ENCODE results near the gene BTBD9. TPM values are rescaled to one million over a fixed set of nuclear protein-coding genes. Genes with fewer than 3 reads are reported as not detected.

BTBD9 gene
- total RNA-seq, 2 donors from 2014 or later = 14.2 to 18.2 TPM

DNA sequence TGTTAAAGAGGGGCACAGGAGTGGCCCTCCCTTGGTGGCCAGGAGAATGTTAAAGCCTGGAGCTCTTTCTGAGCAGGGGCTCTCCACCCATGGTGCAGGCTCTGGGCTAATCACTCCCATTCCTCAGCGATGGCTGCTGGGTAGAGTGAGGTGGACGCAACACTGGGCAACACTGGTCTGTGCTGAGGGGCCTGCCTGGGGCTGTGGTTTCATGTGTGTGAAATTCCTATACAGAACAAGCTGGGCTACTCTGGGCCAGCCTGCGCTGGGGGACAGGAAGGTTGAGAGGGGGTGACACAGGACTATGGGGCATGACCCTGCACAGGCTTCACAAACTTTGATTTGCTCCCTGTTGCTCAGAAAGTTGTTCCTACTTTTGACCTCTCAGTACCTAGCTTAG, 427.6 kb downstream of the BTBD9 start:
- TF ChIP-seq, protein P1, sequence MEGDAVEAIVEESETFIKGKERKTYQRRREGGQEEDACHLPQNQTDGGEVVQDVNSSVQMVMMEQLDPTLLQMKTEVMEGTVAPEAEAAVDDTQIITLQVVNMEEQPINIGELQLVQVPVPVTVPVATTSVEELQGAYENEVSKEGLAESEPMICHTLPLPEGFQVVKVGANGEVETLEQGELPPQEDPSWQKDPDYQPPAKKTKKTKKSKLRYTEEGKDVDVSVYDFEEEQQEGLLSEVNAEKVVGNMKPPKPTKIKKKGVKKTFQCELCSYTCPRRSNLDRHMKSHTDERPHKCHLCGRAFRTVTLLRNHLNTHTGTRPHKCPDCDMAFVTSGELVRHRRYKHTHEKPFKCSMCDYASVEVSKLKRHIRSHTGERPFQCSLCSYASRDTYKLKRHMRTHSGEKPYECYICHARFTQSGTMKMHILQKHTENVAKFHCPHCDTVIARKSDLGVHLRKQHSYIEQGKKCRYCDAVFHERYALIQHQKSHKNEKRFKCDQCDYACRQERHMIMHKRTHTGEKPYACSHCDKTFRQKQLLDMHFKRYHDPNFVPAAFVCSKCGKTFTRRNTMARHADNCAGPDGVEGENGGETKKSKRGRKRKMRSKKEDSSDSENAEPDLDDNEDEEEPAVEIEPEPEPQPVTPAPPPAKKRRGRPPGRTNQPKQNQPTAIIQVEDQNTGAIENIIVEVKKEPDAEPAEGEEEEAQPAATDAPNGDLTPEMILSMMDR (IDR thresholded peaks at IDR 0.05) = no peak
- DNase-seq (ENCODE audit: low spot score) = no peak
- H3K27me3 ChIP-seq = no peaks in the 10 kb centered on the region
- H3K4me1 ChIP-seq = peaks cover 0 to 26% of the 10 kb centered on the region in 2 donors
- H3K36me3 ChIP-seq = no peaks in the 10 kb centered on the region
- no peaks in the 10 kb centered on the region for H3K9me3 ChIP-seq
- no peak overlapping the region for H3K27ac ChIP-seq
- no peak overlapping the region for H3K4me3 ChIP-seq

- no peaks in the 10 kb centered on the region for H3K27me3 ChIP-seq
- peaks cover 0 to 26% of the 10 kb centered on the region in 2 donors for H3K4me1 ChIP-seq
- TF ChIP-seq, protein P1 (IDR thresholded peaks at IDR 0.05) = no peak
- H3K9me3 ChIP-seq = no peaks in the 10 kb centered on the region
- no peak overlapping the region for H3K4me3 ChIP-seq
- H3K36me3 ChIP-seq = no peaks in the 10 kb centered on the region
- no peak overlapping the region for H3K27ac ChIP-seq
- DNase-seq (ENCODE audit: low spot score) = no peak
Measured at GRCh38 chr6:38209371-38210260, 430.1 kb downstream of the BTBD9 start.

GRCh38 chr6:38208028-38208427, 431.7 kb downstream of the BTBD9 start:
- Histone ChIP-seq H3K4me1 (peaks cover 0 to 11% of the 10 kb centered on the region in 2 donors), H3K27ac (no peak overlapping the region), H3K27me3 (no peaks in the 10 kb centered on the region), H3K9me3 (no peaks in the 10 kb centered on the region), H3K36me3 (no peaks in the 10 kb centered on the region), H3K4me3 (no peak overlapping the region)
- no peak for DNase-seq (ENCODE audit: low spot score)
- TF ChIP-seq, protein P1 (IDR thresholded peaks at IDR 0.05) = no peak

- H3K36me3 ChIP-seq = no peaks in the 10 kb centered on the region
- TF ChIP-seq, protein P1 (IDR thresholded peaks at IDR 0.05) = no peak
Measured at GRCh38 chr6:38207375-38207774, 432.4 kb downstream of the BTBD9 start.

DNA sequence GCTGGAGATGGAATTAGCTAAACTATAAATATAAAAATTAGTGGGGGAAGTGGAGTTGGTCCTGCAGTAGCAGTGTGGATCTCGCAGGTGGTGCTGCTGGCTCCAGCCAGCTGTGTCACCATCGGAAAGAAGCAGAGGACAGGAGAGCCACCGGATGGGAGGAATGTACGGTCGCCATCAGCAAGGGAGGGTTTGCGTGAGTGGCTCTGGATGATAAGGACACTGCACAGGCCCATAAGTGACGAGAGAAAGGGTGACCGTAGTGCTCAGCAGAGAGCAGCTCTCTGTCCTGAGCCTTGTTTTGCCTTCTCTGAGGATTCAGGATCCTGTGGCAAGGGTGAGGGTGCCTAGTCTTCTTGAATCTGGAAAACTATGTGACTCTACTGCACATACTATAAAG, 441.5 kb downstream of the BTBD9 start:
- H3K27ac ChIP-seq = no peak overlapping the region
- H3K4me1 ChIP-seq = no peaks in the 10 kb centered on the region
- no peaks in the 10 kb centered on the region for H3K9me3 ChIP-seq
- H3K36me3 ChIP-seq = no peaks in the 10 kb centered on the region
- TF ChIP-seq, protein P1 (IDR thresholded peaks at IDR 0.05) = no peak
- no peak overlapping the region for H3K4me3 ChIP-seq
- peak; percentile 52 for DNase-seq (ENCODE audit: low spot score)
- no peaks in the 10 kb centered on the region for H3K27me3 ChIP-seq

More at GRCh38 chr6:38207375-38207774, 432.4 kb downstream of the BTBD9 start:
- H3K9me3 ChIP-seq = no peaks in the 10 kb centered on the region
- no peak overlapping the region for H3K4me3 ChIP-seq
- H3K27me3 ChIP-seq = no peaks in the 10 kb centered on the region
- H3K27ac ChIP-seq = no peak overlapping the region
- DNase-seq (ENCODE audit: low spot score) = no peak
- peaks cover 0 to 5% of the 10 kb centered on the region in 2 donors for H3K4me1 ChIP-seq

Measured in right atrium auricular region (tissue), 2 donors.